OCI-LY1 (cell line): Measurements from ENCODE around the gene PAQR6.

ENCODE experiments used
- H2AFZ ChIP-seq: fragments of 200-600 bp; sonication (generic), shearing (Covaris generic); 2 replicates; pipeline ENCODE4 v1.6.0; 2014; ENCODE audit warnings: antibody characterized with exemption, mild to moderate bottlenecking, low read length
- H3F3A ChIP-seq: fragments of 200-600 bp; sonication (generic), shearing (Covaris generic); 2 replicates; pipeline ENCODE4 v1.6.0; 2014; ENCODE audit warnings: mild to moderate bottlenecking, antibody characterized with exemption, low read length, moderate library complexity; ENCODE audit not compliant: insufficient read depth
- H3K27ac ChIP-seq: fragments of 200-600 bp; sonication (generic); 2 replicates; pipeline ENCODE4 v1.5.1; 2014; ENCODE audit warnings: low read length, mixed run types, mild to moderate bottlenecking, low read depth; ENCODE audit not compliant: poor library complexity, severe bottlenecking
- H3K27me3 ChIP-seq: fragments of 200-600 bp; sonication (generic); 2 replicates; pipeline ENCODE4 v1.6.0; 2014; ENCODE audit warnings: antibody characterized with exemption, mild to moderate bottlenecking, low read length, moderate library complexity; ENCODE audit not compliant: insufficient read depth
- H3K36me3 ChIP-seq: fragments of 200-600 bp; sonication (generic); 2 replicates; pipeline ENCODE4 v1.6.1; 2014; ENCODE audit warnings: mild to moderate bottlenecking, antibody characterized with exemption, low read length, moderate library complexity, mixed read lengths; ENCODE audit not compliant: insufficient read depth
- H3K4me1 ChIP-seq: fragments of 200-600 bp; sonication (generic); 2 replicates; pipeline ENCODE4 v1.5.1; 2014; ENCODE audit warnings: mild to moderate bottlenecking, low read length, moderate library complexity; ENCODE audit not compliant: insufficient read depth, severe bottlenecking
- H3K4me2 ChIP-seq: fragments of 200-600 bp; sonication (generic), shearing (Covaris generic); 2 replicates; pipeline ENCODE4 v1.6.1; 2014; ENCODE audit warnings: low read length
- H3K4me3 ChIP-seq: fragments of 200-600 bp; sonication (generic); 2 replicates; pipeline ENCODE4 v1.5.1; 2014; ENCODE audit warnings: low read length, low read depth, mild to moderate bottlenecking, mixed read lengths; ENCODE audit not compliant: poor library complexity, severe bottlenecking
- H3K79me2 ChIP-seq: fragments of 200-600 bp; shearing (Covaris generic); 2 replicates; pipeline ENCODE4 v1.6.1; 2016; ENCODE audit warnings: mixed run types, low read length, mixed read lengths; ENCODE audit not compliant: insufficient read depth
- H3K9ac ChIP-seq: fragments of 200-600 bp; sonication (generic), shearing (Covaris generic); 2 replicates; pipeline ENCODE4 v1.6.1; 2014; ENCODE audit warnings: mild to moderate bottlenecking, low read length, mixed read lengths
- H3K9me2 ChIP-seq: fragments of 200-600 bp; sonication (generic), shearing (Covaris generic); 2 replicates; pipeline ENCODE4 v1.6.1; 2014; ENCODE audit warnings: low read depth, mild to moderate bottlenecking, low read length, mixed read lengths
- H3K9me3 ChIP-seq: fragments of 200-600 bp; shearing (Covaris generic); 2 replicates; pipeline ENCODE4 v1.6.1; 2014; ENCODE audit warnings: low read length, mixed read lengths
- H4K20me1 ChIP-seq: fragments of 200-600 bp; sonication (generic), shearing (Covaris generic); 2 replicates; pipeline ENCODE4 v1.6.0; 2016; ENCODE audit warnings: mild to moderate bottlenecking, low read length; ENCODE audit not compliant: insufficient read depth
- CTCF ChIP-seq: fragments of 200-600 bp; sonication (generic), shearing (Covaris generic); IDR thresholded peaks from 2 replicates; pipeline ENCODE4 v1.5.1; 2017; ENCODE audit warnings: mild to moderate bottlenecking, antibody characterized with exemption, low read length, moderate library complexity, mixed read lengths
- EZH2 ChIP-seq: fragments of 200-600 bp; sonication (generic), shearing (Covaris generic); IDR thresholded peaks from 2 replicates; pipeline ENCODE4 v1.8.0; 2017; ENCODE audit warnings: borderline replicate concordance, mixed run types, mild to moderate bottlenecking, antibody characterized with exemption, low read length, moderate library complexity, mixed read lengths

Gene PAQR6

GRCh38 chr1:156203331-156203730 lies 44.5 kb downstream of the PAQR6 start:
- peaks cover 50% of the 10 kb centered on the region for H3K36me3 ChIP-seq
- H3K27ac ChIP-seq, result no peak overlapping the region
- no peaks in the 10 kb centered on the region for H4K20me1 ChIP-seq
- no peaks in the 10 kb centered on the region for H3K27me3 ChIP-seq
- no peaks in the 10 kb centered on the region for H3F3A ChIP-seq
- H3K9me3 ChIP-seq, result no peaks in the 10 kb centered on the region
- no peaks in the 10 kb centered on the region for H3K9me2 ChIP-seq
- H2AFZ ChIP-seq, result no peak overlapping the region
- no peaks in the 10 kb centered on the region; the same call in 1 of the 2 replicates for H3K79me2 ChIP-seq
- H3K4me2 ChIP-seq, result no peak overlapping the region
- no peaks in the 10 kb centered on the region for H3K4me1 ChIP-seq
- no peak overlapping the region for H3K4me3 ChIP-seq
- TF ChIP-seq EZH2 (no peak), CTCF (no peak)
- no peak overlapping the region for H3K9ac ChIP-seq

DNA sequence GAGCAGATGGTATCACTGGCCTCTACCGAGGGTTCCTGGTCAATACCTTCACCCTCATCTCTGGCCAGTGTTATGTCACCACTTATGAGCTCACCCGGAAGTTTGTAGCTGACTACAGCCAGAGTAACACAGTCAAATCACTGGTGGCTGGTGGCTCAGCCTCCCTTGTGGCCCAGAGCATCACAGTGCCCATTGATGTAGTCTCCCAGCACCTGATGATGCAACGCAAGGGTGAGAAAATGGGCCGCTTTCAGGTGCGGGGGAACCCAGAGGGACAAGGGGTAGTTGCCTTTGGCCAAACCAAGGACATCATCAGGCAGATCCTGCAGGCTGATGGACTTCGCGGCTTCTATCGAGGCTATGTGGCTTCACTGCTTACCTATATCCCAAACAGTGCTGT lies 47.8 kb downstream of the PAQR6 start:
- no peak for TF ChIP-seq CTCF
- no peak for TF ChIP-seq EZH2
- H3K9me3 ChIP-seq, result no peaks in the 10 kb centered on the region
- peaks cover 48% of the 10 kb centered on the region for H3K36me3 ChIP-seq
- no peak overlapping the region for H3K4me2 ChIP-seq
- no peaks in the 10 kb centered on the region for H3K9me2 ChIP-seq
- peaks cover 20% of the 10 kb centered on the region for H3K79me2 ChIP-seq
- H3K27ac ChIP-seq, result no peak overlapping the region
- no peaks in the 10 kb centered on the region for H4K20me1 ChIP-seq
- H3K9ac ChIP-seq, result no peak overlapping the region
- no peaks in the 10 kb centered on the region for H3K27me3 ChIP-seq
- no peak overlapping the region for H2AFZ ChIP-seq
- H3F3A ChIP-seq, result no peaks in the 10 kb centered on the region
- no peak overlapping the region for H3K4me3 ChIP-seq
- peaks cover 15% of the 10 kb centered on the region for H3K4me1 ChIP-seq

GRCh38 chr1:156198831-156199349 lies 49.0 kb downstream of the PAQR6 start:
- H4K20me1 ChIP-seq, result no peaks in the 10 kb centered on the region
- H3K27me3 ChIP-seq, result no peaks in the 10 kb centered on the region
- TF ChIP-seq CTCF (no peak), EZH2 (no peak)
- H3K4me1 ChIP-seq, result peaks cover 23% of the 10 kb centered on the region
- no peak overlapping the region for H3K27ac ChIP-seq
- H3K9me2 ChIP-seq, result no peaks in the 10 kb centered on the region
- H3K4me2 ChIP-seq, result no peak overlapping the region
- no peak overlapping the region for H2AFZ ChIP-seq
- no peak overlapping the region for H3K4me3 ChIP-seq
- H3K79me2 ChIP-seq, result peaks cover 30% of the 10 kb centered on the region
- H3F3A ChIP-seq, result no peaks in the 10 kb centered on the region
- peaks cover 48% of the 10 kb centered on the region for H3K36me3 ChIP-seq
- no peaks in the 10 kb centered on the region for H3K9me3 ChIP-seq
- no peak overlapping the region for H3K9ac ChIP-seq
